Measurements from ENCODE around the gene PCCA. TPM values are rescaled to one million over a fixed set of nuclear protein-coding genes. Genes with fewer than 3 reads are reported as not detected.

PCCA gene
- total RNA-seq, 1 experiment from 2014 or later, result 8.9 TPM

GRCh38 chr13:100530671-100531213, 441.8 kb downstream of the PCCA start:
- CTCF ChIA-PET, result no interaction called here
- H3K27ac Mint-ChIP-seq (ENCODE audit: unreplicated experiment), result no peak overlapping the region
- no peaks in the 10 kb centered on the region for H3K9me3 Mint-ChIP-seq (ENCODE audit: low read depth, unreplicated experiment)
- DNase-seq, result no peak
- no peaks in the 10 kb centered on the region for H3K36me3 Mint-ChIP-seq (ENCODE audit: insufficient read depth, unreplicated experiment)
- BruUV-seq (replicated peaks), result no TSS peak
- H3K4me1 Mint-ChIP-seq (ENCODE audit: low read depth, unreplicated experiment), result no peaks in the 10 kb centered on the region
- TF ChIP-seq CTCF (IDR thresholded peaks at IDR 0.05; ENCODE audit: unreplicated experiment), result no peak
- H3K4me3 Mint-ChIP-seq (ENCODE audit: low read depth, unreplicated experiment), result no peak overlapping the region
- H3K27me3 Mint-ChIP-seq (ENCODE audit: unreplicated experiment), result no peaks in the 10 kb centered on the region
- intact Hi-C loops (cut with micrococcal nuclease; ENCODE audit: unreplicated experiment), result no loop called here

- DNase-seq, result no peak
- intact Hi-C loops (cut with micrococcal nuclease; ENCODE audit: unreplicated experiment), result no loop called here
- Mint-ChIP-seq H3K9me3 (ENCODE audit: low read depth, unreplicated experiment) (no peaks in the 10 kb centered on the region), H3K4me1 (ENCODE audit: low read depth, unreplicated experiment) (no peaks in the 10 kb centered on the region), H3K4me3 (ENCODE audit: low read depth, unreplicated experiment) (no peak overlapping the region), H3K36me3 (ENCODE audit: insufficient read depth, unreplicated experiment) (no peaks in the 10 kb centered on the region), H3K27me3 (ENCODE audit: unreplicated experiment) (no peaks in the 10 kb centered on the region), H3K27ac (ENCODE audit: unreplicated experiment) (no peak overlapping the region)
- no peak for TF ChIP-seq CTCF (IDR thresholded peaks at IDR 0.05; ENCODE audit: unreplicated experiment)
- CTCF ChIA-PET, result no interaction called here
- no TSS peak for BruUV-seq (replicated peaks)
Observed at GRCh38 chr13:100532090-100532766, 443.3 kb downstream of the PCCA start.

- no peak for DNase-seq
- BruUV-seq (replicated peaks), result no TSS peak
- Mint-ChIP-seq H3K27ac (ENCODE audit: unreplicated experiment) (no peak overlapping the region), H3K4me3 (ENCODE audit: low read depth, unreplicated experiment) (no peak overlapping the region), H3K4me1 (ENCODE audit: low read depth, unreplicated experiment) (no peaks in the 10 kb centered on the region), H3K9me3 (ENCODE audit: low read depth, unreplicated experiment) (no peaks in the 10 kb centered on the region), H3K27me3 (ENCODE audit: unreplicated experiment) (no peaks in the 10 kb centered on the region), H3K36me3 (ENCODE audit: insufficient read depth, unreplicated experiment) (no peaks in the 10 kb centered on the region)
- TF ChIP-seq CTCF (IDR thresholded peaks at IDR 0.05; ENCODE audit: unreplicated experiment), result no peak
- intact Hi-C loops (cut with micrococcal nuclease; ENCODE audit: unreplicated experiment), result no loop called here
- CTCF ChIA-PET, result no interaction called here
Observed at GRCh38 chr13:100532836-100533435, 444.0 kb downstream of the PCCA start.

- Mint-ChIP-seq H3K27me3 (ENCODE audit: unreplicated experiment) (no peaks in the 10 kb centered on the region), H3K27ac (ENCODE audit: unreplicated experiment) (no peak overlapping the region), H3K4me3 (ENCODE audit: low read depth, unreplicated experiment) (no peak overlapping the region), H3K4me1 (ENCODE audit: low read depth, unreplicated experiment) (no peaks in the 10 kb centered on the region), H3K9me3 (ENCODE audit: low read depth, unreplicated experiment) (no peaks in the 10 kb centered on the region), H3K36me3 (ENCODE audit: insufficient read depth, unreplicated experiment) (no peaks in the 10 kb centered on the region)
- no TSS peak for BruUV-seq (replicated peaks)
- intact Hi-C loops (cut with micrococcal nuclease; ENCODE audit: unreplicated experiment), result no loop called here
- CTCF ChIA-PET, result no interaction called here
- no peak for TF ChIP-seq CTCF (IDR thresholded peaks at IDR 0.05; ENCODE audit: unreplicated experiment)
- no peak for DNase-seq
Observed at GRCh38 chr13:100533588-100534041, 444.7 kb downstream of the PCCA start.
